ENCODE measurements around the gene S100A13. TPM values are rescaled to one million over a fixed set of nuclear protein-coding genes. Genes with fewer than 3 reads are reported as not detected.
A peak's percentile ranks its signal among the peaks of the same experiment; 100 is the strongest.

S100A13 gene
- total RNA-seq, 2 donors from 2014 or later, result 64.2 to 82.9 TPM

GRCh38 chr1:153633161-153633753 lies 6.0 kb upstream of the S100A13 start:
- TF ChIP-seq CTCF (IDR thresholded peaks at IDR 0.05), result no peak
- Histone ChIP-seq H3K9me3 (no peaks in the 10 kb centered on the region), H3K27ac (peak overlapping the region; percentile 100), H3K36me3 (peaks cover 14% of the 10 kb centered on the region), H3K4me1 (ENCODE audit: control insufficient read depth in 1 of 2, low read depth in 2 of 2) (peaks cover 20 to 43% of the 10 kb centered on the region in 2 donors), H3K4me3 (peak overlapping the region; percentile 99), H3K27me3 (replicated peaks; ENCODE audit: insufficient read depth) (no peaks in the 10 kb centered on the region)
- no peak for DNase-seq (ENCODE audit: low spot score)
- ATAC-seq (ENCODE audit: insufficient number of reproducible peaks, low FRiP score, low read depth), result peak; percentile 2

- TF ChIP-seq CTCF (IDR thresholded peaks at IDR 0.05), result no peak
- Histone ChIP-seq H3K27ac (peak overlapping the region in 1 of 2 donors; percentile 91), H3K27me3 (replicated peaks; ENCODE audit: insufficient read depth) (no peaks in the 10 kb centered on the region), H3K4me3 (no peak overlapping the region), H3K4me1 (ENCODE audit: control insufficient read depth in 1 of 2, low read depth in 2 of 2) (peaks cover 22 to 43% of the 10 kb centered on the region in 2 donors), H3K36me3 (no peaks in the 10 kb centered on the region), H3K9me3 (no peaks in the 10 kb centered on the region)
- ATAC-seq (ENCODE audit: insufficient number of reproducible peaks, low FRiP score, low read depth), result no peak
- no peak for DNase-seq (ENCODE audit: low spot score)
Measured at GRCh38 chr1:153631047-153632022, 4.0 kb upstream of the S100A13 start.

- no peak for ATAC-seq (ENCODE audit: insufficient number of reproducible peaks, low FRiP score, low read depth)
- Histone ChIP-seq H3K4me3 (no peak overlapping the region), H3K9me3 (no peaks in the 10 kb centered on the region), H3K4me1 (ENCODE audit: control insufficient read depth in 1 of 2, low read depth in 2 of 2) (peaks cover 17 to 43% of the 10 kb centered on the region in 2 donors), H3K27ac (peak overlapping the region; percentile 84 to 91), H3K27me3 (replicated peaks; ENCODE audit: insufficient read depth) (no peaks in the 10 kb centered on the region), H3K36me3 (no peaks in the 10 kb centered on the region)
- no peak for DNase-seq (ENCODE audit: low spot score)
- TF ChIP-seq CTCF (IDR thresholded peaks at IDR 0.05), result no peak
Measured at GRCh38 chr1:153630384-153630783, 3.1 kb upstream of the S100A13 start.

GRCh38 chr1:153629971-153630370 lies 2.7 kb upstream of the S100A13 start:
- no peak for DNase-seq (ENCODE audit: low spot score)
- no peak for TF ChIP-seq CTCF (IDR thresholded peaks at IDR 0.05)
- peaks cover 13 to 41% of the 10 kb centered on the region in 2 donors for H3K4me1 ChIP-seq (ENCODE audit: control insufficient read depth in 1 of 2, low read depth in 2 of 2)
- no peaks in the 10 kb centered on the region for H3K27me3 ChIP-seq (replicated peaks; ENCODE audit: insufficient read depth)
- ATAC-seq (ENCODE audit: insufficient number of reproducible peaks, low FRiP score, low read depth), result no peak
- no peaks in the 10 kb centered on the region for H3K9me3 ChIP-seq
- no peaks in the 10 kb centered on the region for H3K36me3 ChIP-seq
- H3K27ac ChIP-seq, result peak overlapping the region; percentile 84 to 91
- no peak overlapping the region for H3K4me3 ChIP-seq

GRCh38 chr1:153629343-153629665 lies 2.0 kb upstream of the S100A13 start:
- Histone ChIP-seq H3K27me3 (replicated peaks; ENCODE audit: insufficient read depth) (no peaks in the 10 kb centered on the region), H3K4me3 (no peak overlapping the region), H3K9me3 (no peaks in the 10 kb centered on the region), H3K27ac (peak overlapping the region; percentile 84 to 91), H3K36me3 (no peaks in the 10 kb centered on the region), H3K4me1 (ENCODE audit: control insufficient read depth in 1 of 2, low read depth in 2 of 2) (peaks cover 12 to 38% of the 10 kb centered on the region in 2 donors)
- ATAC-seq (ENCODE audit: insufficient number of reproducible peaks, low FRiP score, low read depth), result no peak
- DNase-seq (ENCODE audit: low spot score), result no peak
- no peak for TF ChIP-seq CTCF (IDR thresholded peaks at IDR 0.05)
